GM18520 (cell line): ENCODE data around the gene GABRR2.

Source experiments
- ATAC-seq: cut with Tn5 transposase; IDR thresholded peaks from one replicate; pipeline ENCODE4 v1.9.1; 2021; ENCODE audit not compliant: unreplicated experiment

Gene GABRR2

GRCh38 chr6:89315249-89315885 lies at the start of gene GABRR2:
Gene GABRR2, minus strand, starts transcription at chr6:89315299. Its CDS starts 134 bp downstream, at chr6:89315165.
- no peak for ATAC-seq

- no peak for ATAC-seq
Observed at GRCh38 chr6:89364586-89364985, 49.5 kb upstream of the GABRR2 start.

- no peak for ATAC-seq
Observed at GRCh38 chr6:89361171-89361570, 46.1 kb upstream of the GABRR2 start.

DNA sequence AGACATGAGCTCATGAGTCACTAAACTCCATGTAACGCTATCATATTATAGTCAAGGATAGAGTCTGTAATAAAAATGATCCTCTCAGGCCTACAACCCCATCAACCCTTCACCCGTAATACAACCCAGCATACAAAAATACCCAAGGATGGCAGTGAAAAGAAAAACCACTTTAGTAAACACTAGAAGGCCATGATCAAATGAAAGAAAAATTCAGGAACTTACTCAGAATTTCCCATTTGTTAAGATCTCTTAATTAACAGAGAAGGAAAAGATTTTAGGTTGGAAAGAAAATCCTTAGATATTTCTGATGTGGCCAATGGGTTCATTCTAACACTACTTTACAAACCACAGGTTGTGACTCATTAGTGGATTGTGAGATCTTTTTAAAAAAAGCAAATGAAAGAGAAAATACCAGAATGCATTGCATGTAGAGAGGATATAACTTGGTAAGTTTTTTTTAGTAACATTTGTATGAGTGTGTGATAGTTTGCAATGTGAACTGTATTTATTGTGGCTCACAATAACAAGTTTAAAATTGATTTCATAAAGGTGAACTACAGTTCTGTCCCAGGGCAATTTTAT lies 45.4 kb upstream of the GABRR2 start:
- ATAC-seq: peak; percentile 44

DNA sequence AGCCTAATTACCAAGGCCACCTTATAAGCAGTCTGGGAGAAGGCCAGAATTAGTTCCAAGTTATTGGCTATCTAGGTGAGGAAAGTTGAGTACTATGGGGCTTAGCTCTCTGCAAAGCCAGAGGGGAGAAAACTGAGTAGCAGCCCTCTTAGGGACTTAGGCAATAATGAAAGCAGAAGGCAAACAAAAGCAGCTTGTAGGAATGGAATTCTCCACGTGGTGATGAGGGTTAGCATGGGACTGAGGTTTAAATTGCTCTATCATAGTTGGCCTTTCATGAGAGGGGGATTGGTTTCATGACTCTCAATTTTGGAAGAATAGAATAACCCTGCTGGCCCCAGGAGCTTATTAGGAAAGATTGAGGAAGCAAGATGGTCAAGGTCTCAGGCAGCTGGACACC lies 44.5 kb upstream of the GABRR2 start:
- no peak for ATAC-seq

DNA sequence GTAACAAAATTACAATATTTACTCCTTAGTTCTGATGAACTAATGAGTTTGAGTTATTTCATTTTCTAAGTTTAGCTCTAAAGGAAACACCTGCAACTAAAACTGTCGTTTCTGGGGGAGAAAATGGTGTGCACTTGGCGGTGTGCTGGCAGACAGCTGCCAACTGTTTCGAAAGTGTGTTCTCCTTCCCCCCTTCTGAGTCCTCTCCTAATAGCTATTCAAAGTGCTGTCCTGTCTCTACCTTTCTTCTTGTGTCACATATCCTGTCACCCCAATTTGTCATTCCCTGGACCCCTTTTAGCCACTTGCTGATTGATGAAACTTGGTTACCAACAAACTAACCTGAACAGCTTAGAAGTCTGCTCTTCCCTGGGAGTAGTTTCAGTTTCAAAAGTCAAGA lies 42.3 kb upstream of the GABRR2 start:
- peak; percentile 31 for ATAC-seq

GRCh38 chr6:89356642-89357170 lies 41.6 kb upstream of the GABRR2 start:
- no peak for ATAC-seq

DNA sequence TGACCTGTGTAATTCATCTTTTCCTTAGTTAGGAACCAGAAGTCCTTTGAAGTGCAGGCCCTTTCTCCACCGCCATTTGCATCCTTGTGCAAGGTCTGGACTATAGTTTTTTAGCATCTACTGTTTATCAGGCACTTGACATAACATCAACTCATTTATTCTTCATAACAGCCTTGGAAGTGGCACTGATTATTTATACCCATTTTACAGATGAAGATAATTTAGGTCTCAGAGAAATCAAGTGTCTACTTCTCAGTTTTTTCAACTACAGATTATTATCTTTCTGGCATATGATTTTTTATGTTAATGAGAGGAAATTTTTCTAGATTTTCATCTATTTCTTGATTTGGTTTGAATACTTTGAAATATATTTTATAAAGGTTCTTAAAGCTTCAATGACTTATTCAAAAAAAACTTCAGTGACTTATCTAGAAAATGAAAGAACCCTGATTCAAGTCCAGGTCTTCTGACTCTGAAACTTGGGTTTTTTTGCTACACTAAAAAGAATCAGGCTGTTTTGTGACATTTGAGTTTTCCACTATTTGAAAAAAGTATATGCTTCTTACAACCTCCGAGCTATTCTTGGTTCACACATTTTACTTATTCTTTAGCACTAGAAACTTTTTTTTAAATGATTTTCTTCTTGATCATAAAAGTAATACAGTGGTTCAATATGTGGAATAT lies 40.6 kb upstream of the GABRR2 start:
- ATAC-seq: no peak

DNA sequence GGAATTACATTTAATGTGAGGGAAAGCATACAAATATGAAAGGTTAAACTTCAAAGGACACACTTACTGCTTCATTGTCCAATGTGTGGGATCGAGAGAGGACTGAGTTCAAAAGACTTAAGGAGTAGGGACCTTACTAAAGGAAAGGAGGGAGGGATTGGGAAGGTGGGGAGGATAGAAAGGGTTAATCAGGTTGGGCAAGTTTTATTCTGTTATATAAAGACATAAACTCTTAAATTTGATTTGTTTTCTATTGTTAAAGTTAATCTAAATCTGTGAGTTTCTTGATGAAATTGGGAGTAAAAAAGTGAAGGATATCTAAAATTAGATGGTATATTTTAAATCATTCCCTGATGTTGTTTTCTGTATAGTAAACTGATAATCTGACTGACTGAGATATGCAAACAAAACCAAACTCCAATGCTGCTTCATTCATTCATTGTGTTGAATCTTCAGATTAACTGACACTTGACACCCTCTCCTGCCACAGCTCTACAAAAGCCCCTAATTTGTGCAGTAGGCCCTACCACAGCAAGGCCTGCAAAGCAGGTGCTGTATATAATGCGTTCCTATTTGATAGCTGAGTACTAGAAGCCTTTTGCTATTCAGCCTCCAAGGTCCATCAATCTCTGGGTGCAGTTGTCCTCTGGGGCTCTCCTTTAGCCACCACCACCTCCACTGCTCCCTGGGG lies 38.7 kb upstream of the GABRR2 start:
- no peak for ATAC-seq

DNA sequence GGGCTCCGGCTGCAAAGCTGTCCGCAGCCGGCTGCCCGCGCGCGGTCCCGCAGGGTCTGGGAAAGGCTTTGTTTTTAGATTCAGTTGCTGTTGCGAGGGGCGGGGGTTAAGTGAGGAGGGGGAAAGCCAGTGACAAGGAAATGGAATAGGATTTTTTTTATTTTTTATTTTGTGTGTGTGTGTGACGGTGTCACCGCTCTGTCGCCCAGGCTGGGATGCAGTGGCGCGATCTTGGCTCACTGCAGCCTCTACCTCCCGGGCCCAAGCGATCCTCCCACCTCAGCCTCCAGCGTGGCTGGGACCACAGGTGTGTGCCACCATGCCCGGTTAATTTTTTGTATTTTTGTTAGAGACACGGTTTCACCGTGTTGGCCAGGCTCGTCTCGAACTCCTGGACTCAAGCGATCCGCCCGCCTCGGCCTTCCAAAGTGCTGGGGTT lies 38.0 kb upstream of the GABRR2 start:
- ATAC-seq: no peak

DNA sequence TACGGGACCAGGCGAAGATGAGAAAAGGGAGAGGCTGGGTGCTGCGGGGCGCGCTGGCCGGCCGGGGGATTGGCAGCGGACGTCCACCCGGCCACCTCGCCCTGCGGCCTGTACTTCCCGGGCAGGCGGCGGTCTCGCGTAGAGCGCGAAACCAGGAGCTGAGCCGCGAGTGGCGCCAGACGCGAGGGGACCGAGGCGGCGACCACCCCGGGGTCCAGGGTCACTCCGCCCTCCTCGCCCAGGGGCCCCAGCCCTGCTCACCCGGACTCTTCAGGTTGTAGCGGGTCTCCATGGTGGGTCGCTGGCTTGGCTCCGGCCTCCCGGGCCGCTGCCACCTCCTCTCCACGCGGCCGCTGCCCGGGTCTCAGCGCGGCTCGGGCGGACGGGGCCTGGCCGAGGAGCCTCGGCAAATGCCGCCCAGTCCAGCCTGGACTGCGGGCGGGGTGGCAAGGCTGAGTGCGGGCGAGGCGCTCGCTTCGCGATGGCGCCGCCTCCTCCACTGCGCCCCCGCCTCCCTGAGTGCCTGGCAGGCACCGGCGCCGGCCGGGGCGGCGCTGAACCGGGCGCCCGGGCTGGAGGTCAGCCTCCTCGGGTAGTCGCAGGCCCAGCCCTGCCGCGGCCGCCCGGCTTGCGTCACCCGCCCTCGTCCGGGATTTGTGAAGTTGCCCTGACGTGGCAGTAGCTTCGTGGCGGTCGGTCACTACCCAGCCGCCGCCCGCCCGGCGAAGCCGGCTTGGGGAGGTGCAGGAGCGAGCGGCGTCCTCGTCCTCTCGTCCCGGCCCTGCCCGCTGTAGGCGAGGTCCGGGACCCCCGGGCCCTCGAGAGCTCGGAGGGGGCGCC lies 37.4 kb upstream of the GABRR2 start, which contains the start of gene UBE2J1:
UBE2J1 (minus strand) TSS at position 445 of the 840 bp plus-strand sequence; CDS start at position 292, 153 bp downstream.
- peak; percentile 43 for ATAC-seq

DNA sequence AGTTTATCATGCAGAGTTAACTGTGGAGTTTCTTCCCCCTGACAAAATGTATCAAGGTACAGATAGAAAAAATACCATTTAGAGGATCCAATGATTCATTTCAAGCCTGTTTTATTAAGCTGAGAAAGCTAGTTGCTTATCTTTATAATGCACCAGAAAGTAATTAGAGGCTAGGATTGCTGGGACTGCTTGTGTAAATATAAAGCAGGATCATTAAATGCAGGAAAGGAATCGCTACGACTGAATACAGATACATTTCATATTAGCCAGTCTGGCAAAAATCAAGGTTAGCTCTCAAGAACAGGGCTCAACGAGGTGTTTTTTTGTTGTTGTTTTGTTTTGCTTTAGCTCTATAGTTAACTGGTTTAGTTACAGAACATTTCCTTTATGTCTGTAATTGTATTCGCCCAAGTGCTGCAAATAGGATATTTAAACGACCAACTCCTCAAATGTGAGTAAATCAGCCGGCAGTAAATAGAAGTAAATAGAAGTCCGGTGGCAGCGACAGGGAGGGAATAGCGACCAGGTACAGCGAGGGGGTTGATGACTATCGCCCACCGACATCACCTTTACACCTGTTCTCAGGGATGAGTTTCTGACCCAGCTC lies 36.7 kb upstream of the GABRR2 start:
- no peak for ATAC-seq

- peak; percentile 23 for ATAC-seq
Observed at GRCh38 chr6:89350281-89350966, 35.3 kb upstream of the GABRR2 start.

GRCh38 chr6:89348372-89348771 lies 33.3 kb upstream of the GABRR2 start:
- no peak for ATAC-seq

- no peak for ATAC-seq
Observed at GRCh38 chr6:89347825-89348224, 32.7 kb upstream of the GABRR2 start.

DNA sequence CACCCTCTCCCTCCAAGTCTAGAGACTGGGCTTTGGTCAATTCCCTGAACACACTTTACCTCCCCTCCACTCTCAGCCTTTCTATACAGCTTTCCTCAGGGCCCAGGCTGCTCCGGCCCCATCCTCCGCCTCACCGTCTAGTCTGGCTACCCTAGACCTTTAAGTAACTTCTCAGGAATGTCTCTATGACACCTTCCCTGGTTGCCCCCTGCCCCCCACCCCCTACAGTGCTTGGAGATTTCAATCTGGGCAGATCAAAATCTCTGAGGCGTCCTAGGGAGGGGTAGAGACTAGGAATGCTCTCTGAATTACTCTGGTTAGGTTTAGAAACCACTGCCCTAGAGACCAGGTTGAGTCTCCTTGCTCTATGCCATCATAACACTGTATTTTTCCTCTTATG lies 31.3 kb upstream of the GABRR2 start:
- ATAC-seq: no peak

- ATAC-seq: no peak
Observed at GRCh38 chr6:89339565-89339964, 24.5 kb upstream of the GABRR2 start.

- no peak for ATAC-seq
Observed at GRCh38 chr6:89335164-89335563, 20.1 kb upstream of the GABRR2 start.

- no peak for ATAC-seq
Observed at GRCh38 chr6:89330910-89331309, 15.8 kb upstream of the GABRR2 start.
